Measurements from ENCODE around the gene ARSA. TPM values are rescaled to one million over a fixed set of nuclear protein-coding genes. Genes with fewer than 3 reads are reported as not detected.

ARSA gene
- total RNA-seq, 6 experiments from 2014 or later, result 28.0 to 35.4 (median 30.6) TPM

DNA sequence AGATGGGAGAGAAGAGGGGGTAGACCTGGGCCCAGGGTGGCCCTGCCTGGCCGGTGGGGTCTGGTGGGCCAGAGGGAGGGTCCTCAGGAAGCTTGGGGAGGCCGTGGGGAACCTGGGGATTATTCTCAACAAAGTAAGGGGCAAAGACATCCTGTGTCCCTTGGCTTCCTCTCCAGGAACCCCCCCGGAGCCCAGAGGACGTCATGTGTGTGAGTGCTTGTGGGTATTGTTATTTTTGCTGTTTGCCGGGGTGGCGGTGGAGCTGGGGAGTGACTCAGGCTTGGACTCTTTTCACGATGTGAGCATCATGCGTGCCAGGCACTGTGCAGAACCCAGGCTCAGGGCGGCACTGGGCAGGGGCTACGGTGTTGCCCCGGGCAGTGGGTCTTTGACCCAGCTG is 43.7 kb upstream of the ARSA start:
- no peak overlapping the region for H3K4me3 Mint-ChIP-seq
- peaks cover 40% of the 10 kb centered on the region for H3K27me3 Mint-ChIP-seq (ENCODE audit: insufficient read depth)
- H3K36me3 Mint-ChIP-seq (ENCODE audit: low read depth), result no peaks in the 10 kb centered on the region
- TF ChIP-seq, protein P1, sequence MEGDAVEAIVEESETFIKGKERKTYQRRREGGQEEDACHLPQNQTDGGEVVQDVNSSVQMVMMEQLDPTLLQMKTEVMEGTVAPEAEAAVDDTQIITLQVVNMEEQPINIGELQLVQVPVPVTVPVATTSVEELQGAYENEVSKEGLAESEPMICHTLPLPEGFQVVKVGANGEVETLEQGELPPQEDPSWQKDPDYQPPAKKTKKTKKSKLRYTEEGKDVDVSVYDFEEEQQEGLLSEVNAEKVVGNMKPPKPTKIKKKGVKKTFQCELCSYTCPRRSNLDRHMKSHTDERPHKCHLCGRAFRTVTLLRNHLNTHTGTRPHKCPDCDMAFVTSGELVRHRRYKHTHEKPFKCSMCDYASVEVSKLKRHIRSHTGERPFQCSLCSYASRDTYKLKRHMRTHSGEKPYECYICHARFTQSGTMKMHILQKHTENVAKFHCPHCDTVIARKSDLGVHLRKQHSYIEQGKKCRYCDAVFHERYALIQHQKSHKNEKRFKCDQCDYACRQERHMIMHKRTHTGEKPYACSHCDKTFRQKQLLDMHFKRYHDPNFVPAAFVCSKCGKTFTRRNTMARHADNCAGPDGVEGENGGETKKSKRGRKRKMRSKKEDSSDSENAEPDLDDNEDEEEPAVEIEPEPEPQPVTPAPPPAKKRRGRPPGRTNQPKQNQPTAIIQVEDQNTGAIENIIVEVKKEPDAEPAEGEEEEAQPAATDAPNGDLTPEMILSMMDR (IDR thresholded peaks at IDR 0.05), result no peak
- H3K9me3 Mint-ChIP-seq, result no peaks in the 10 kb centered on the region
- H3K27ac Mint-ChIP-seq, result no peak overlapping the region
- DNase-seq, result no peak
- no peaks in the 10 kb centered on the region for H3K4me1 Mint-ChIP-seq (ENCODE audit: low read depth)

DNA sequence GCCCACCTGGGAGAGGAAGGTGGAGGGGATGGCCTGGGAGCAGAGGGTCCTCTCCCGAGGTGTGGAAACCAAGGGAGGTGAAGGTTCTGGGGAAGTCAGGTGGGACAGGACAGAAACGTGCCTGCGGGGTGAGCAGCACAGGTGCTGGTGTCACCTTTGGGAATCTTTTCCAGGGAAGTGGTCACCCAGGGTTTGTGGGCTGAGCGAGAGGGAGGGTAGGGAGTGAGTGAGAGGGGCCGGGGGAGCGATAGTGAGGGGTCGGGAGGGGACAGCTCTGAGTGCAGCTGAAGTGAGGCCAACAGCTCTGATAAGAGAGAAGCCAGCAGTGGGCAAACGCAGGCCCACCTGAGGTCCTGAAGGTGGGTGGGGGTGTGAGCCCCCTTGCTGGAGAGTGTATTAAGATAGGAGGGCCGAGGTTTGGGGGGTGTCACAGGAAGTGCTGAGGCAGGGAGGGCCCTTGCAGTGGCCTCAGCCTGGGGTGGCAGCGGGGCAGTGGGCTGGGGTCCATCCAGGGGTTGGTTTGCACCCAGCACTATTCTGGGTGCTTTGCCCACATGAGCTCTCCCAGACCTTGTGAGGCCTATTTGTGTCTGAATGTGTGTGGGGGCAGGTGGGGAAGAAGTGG is 43.1 kb upstream of the ARSA start:
- Mint-ChIP-seq H3K9me3 (no peaks in the 10 kb centered on the region), H3K27ac (no peak overlapping the region), H3K4me1 (ENCODE audit: low read depth) (no peaks in the 10 kb centered on the region), H3K27me3 (ENCODE audit: insufficient read depth) (peaks cover 43% of the 10 kb centered on the region), H3K4me3 (no peak overlapping the region), H3K36me3 (ENCODE audit: low read depth) (no peaks in the 10 kb centered on the region)
- no peak for DNase-seq
- TF ChIP-seq, protein P1 (IDR thresholded peaks at IDR 0.05), result no peak

DNA sequence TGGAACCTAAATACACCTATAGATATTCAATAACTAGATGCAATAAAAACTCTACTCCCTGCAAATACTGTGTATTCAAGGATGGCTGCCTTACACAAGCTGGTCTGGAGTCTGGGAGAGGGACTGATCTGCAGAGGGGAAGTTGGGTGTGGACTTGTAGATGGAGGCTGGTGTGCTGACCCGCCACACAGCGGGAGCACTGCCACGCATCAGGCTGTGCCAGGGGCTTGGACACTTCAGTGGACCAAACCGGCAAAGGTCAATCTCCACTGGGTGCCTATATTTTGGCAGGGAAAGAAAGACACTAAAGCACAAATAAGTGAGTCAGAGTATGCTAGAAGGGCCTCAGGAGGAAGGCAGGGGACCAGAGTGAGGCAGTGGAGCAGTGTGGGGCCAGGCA is 42.6 kb upstream of the ARSA start:
- no peaks in the 10 kb centered on the region for H3K4me1 Mint-ChIP-seq (ENCODE audit: low read depth)
- no peak overlapping the region for H3K4me3 Mint-ChIP-seq
- no peak for DNase-seq
- no peak overlapping the region for H3K27ac Mint-ChIP-seq
- no peaks in the 10 kb centered on the region for H3K9me3 Mint-ChIP-seq
- TF ChIP-seq, protein P1 (IDR thresholded peaks at IDR 0.05), result no peak
- H3K27me3 Mint-ChIP-seq (ENCODE audit: insufficient read depth), result peaks cover 38% of the 10 kb centered on the region
- H3K36me3 Mint-ChIP-seq (ENCODE audit: low read depth), result no peaks in the 10 kb centered on the region

DNA sequence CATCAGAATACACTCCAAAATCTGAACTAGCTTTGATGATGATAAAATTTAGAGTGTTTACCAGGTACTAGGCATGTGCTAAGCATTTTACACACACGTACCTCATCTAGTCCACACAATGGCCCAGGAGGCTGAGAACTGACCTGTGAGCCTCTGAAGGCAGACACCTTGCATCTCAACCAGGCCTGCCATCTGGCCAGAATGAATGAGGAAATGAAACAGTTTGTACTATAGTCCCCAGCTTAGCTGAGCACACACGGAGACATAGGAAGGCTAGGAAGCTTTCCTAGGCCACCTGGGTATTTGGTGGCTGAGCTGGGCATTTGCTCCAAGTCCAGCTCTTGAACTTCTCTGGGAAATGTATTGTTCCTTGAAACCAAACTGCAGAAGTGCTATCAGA is 37.8 kb upstream of the ARSA start:
- no peak for DNase-seq
- Mint-ChIP-seq H3K4me3 (no peak overlapping the region), H3K36me3 (ENCODE audit: low read depth) (no peaks in the 10 kb centered on the region), H3K27me3 (ENCODE audit: insufficient read depth) (peaks cover 14% of the 10 kb centered on the region), H3K27ac (no peak overlapping the region), H3K4me1 (ENCODE audit: low read depth) (no peaks in the 10 kb centered on the region), H3K9me3 (no peaks in the 10 kb centered on the region)
- TF ChIP-seq, protein P1 (IDR thresholded peaks at IDR 0.05), result no peak

DNA sequence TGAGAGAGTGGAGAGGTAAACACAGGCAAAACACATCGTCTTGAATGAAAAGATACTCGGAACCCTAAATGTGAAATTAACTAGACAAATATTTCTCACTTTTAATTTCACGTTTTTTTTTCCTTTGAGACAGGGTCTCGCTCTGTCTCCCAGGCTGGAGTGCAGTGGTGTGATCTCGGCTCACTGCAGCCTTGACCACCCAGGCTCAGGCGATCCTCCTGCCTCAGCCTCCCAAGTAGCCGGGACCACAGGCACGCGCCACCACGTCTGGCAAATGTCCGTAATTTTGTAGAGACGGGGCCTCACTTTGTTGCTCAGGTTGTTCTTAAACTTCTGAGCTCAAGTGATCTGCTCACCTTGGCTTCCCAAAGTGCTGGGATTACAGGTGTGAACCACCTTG is 37.3 kb upstream of the ARSA start:
- Mint-ChIP-seq H3K4me3 (no peak overlapping the region), H3K36me3 (ENCODE audit: low read depth) (peaks cover 3% of the 10 kb centered on the region; the same call in 1 of the 2 replicates), H3K4me1 (ENCODE audit: low read depth) (no peaks in the 10 kb centered on the region), H3K9me3 (no peaks in the 10 kb centered on the region), H3K27me3 (ENCODE audit: insufficient read depth) (peaks cover 11% of the 10 kb centered on the region), H3K27ac (no peak overlapping the region)
- DNase-seq, result no peak
- TF ChIP-seq, protein P1 (IDR thresholded peaks at IDR 0.05), result no peak

All from HFFc6 (cell line).